GM21619 (cell line): ENCODE measurements around the gene PPM1K.

ENCODE experiments used
- ATAC-seq: cut with Tn5 transposase; IDR thresholded peaks from one replicate; pipeline ENCODE4 v1.9.1; 2021; ENCODE audit not compliant: unreplicated experiment

The PPM1K gene

DNA sequence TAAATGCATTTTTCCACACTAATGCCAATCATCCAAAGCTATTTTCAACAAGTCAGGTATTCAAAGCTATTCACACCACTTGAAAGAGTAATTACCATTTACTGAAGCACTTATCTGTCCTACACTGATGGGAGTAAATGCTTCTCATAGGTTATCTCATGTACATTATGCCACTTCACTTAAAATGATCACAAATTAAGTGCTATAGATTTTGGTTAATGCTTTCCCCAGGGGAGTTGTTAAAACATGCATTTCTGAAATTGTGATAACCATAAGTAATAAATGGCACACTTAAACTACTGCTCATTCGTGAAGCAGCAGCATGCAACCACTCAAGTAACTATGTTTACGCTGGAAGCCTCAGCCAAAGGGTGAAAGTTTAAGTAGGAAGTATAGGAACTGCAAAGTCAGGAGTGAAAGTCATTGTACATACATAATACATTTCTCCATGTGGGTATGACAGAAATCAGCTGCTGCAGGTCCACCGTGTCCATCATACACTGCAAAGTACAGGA is 6.6 kb downstream of the PPM1K start:
- no peak for ATAC-seq

DNA sequence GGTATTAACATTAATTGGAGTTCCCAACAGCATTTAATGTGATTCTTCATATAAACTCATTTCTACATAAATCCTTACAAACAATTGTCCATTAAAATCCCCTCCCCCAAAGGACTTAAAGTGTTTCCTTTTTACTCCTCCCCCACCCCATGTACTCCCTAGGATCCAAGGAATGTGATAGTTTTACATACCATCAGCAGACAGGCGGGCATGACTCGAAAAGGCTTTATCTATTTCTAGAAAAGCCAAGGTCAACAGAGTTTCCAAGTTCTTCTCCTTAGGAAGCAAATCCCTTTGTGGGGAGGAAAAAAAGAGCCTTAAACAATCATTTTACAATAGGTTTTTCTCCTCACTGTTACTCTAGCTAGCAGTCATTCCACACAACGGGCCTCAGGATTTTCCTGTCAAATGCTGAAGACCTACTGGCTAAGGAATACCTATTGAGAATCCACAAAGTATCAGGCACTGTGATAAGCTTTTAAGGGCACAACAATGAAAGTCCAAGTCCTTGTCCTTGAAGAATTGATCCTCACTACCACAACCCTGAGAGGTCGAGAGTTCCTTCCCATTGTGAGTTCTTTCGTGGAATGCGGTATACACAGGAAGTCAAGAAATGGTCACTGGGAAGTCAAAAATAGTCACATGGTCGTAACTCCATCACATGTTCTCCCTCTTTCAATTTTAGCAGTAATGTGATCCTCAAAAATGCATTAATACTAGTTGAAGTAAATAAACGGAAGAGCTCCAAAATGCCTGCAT is 7.2 kb downstream of the PPM1K start:
- no peak for ATAC-seq

DNA sequence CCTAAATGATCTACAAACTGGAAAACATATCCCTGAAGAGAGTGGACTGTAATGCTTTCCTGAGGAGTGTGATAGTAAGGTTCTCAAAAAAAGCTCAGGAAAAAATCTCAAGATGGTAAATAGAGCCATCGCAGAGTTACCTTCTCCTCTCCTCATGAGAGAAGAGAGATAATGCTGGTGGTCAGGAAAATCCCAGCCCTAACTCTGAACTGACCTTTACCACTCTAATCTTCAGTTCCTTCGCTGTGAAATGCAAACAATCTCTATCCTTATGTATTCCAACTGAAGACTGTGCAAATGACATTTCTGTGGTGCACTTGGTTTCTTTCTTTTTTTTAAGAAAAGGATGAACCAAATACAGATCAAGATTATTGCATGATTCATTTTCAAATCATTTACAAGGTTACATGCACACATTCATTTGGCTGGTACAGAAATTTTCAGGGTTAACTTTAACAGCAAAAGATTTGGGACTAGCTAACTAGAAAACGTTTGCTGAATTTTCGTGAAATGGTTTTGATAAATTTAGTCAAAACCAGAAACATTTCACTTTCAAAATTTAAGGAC is 8.3 kb downstream of the PPM1K start:
- ATAC-seq = no peak

DNA sequence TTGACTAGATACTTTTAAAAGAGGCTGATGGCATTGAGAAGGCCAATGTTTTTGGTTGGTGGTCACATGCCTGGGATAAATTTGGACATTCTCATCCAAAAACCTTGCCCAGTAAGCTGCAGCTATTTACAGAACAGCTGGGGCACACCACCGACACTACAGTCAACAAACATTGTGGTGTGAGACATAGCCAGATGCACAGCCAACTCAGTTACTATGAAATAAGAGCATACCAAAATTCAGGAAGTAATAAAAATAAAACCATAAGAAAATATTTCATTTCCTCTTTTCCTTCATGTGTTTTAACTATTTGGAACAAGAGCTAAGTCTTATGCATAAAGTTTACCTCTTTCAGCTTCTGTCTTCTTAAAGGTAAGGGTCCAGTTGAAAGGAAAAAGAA is 8.8 kb downstream of the PPM1K start:
- no peak for ATAC-seq

DNA sequence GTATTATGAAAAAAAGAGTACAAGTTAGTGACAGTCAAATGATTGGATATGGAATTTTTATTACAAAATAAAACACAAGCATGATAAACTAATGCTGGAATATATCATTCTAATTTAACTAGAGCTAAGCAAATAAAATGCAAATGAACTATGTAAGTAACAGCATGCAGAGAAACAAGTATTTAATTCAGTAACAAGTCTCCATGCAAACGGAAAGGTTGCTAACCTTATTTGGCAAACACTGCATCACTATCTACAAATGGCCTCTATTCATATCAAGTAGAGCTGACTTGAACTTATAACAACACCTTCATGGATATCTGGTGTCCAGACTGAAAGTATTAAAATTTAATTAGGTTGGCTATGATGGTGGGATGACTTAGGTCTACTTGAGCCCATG is 15.4 kb downstream of the PPM1K start:
- ATAC-seq = no peak

DNA sequence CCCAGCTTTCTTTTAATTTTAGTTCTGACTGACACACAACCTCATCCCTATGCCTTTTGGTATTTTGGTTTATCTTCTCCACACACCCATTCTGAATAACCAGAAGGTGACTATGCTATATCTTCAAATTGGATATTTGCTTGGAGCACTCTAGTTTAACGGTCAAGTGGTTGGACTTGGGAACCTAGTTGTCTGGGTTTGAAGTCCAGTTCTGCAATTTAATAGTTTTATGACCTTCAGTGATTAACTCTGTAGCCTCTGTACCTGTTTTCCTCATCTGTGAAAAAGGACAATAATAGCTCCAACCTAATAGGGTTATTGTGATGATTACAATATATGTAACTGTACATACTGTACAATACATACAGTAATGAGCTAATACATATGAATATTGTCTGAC is 20.0 kb downstream of the PPM1K start:
- ATAC-seq = no peak

DNA sequence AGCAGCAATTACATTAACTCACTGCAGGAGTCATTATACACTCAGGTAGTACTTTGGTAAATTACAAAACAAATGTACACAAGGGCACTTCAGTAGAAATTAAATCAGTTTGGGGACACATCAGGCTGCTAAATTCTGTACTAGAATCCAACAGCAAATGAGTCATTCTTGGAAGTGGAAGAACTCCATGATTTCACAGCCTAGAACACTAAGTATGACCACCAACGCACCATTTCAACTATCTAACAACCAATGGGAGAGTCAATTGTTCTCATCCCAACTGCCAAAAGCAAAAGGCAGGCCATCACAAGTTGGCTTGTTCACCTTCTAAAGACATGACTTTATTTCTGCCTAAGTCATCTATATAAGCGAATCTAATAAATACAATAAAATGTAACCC is 26.6 kb downstream of the PPM1K start:
- no peak for ATAC-seq

DNA sequence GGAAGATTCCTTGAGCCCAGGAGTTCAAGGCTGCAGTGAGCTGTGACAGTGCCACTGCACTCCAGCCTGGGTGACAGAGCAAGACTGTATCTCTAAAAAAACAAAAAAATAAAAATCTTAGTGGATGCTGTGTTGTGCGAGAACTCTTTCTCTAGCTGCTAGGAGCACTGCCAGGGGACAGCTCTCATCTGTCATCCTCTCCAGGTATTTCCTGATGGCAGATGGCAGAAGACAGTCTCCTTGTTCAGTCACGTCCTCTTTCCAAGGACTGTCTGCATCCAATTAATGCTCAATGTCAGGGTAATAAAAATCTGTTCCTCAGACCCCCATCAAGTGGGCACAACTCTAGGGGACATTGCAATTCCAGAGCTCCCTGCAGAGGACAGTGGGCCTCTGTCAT is 29.2 kb downstream of the PPM1K start:
- ATAC-seq = no peak

DNA sequence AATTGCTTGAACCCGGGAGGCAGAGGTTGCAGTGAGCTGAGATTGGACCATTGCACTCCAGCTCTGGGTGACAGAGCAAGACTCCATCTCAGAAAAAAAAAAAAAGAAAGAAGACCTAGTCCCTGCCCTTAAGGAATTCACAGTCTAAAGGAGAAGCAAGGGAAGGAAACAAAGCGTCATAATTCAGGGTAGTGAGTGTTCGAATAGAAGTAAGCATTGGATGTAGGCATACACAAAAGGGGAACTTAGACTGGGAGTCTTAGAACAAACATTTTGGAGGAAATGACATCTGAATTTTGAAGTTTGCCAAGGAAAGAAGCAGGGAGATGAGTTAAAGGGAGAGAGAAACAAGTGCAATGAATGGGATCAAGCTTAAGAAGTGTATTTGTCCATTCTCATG is 32.4 kb downstream of the PPM1K start:
- no peak for ATAC-seq

DNA sequence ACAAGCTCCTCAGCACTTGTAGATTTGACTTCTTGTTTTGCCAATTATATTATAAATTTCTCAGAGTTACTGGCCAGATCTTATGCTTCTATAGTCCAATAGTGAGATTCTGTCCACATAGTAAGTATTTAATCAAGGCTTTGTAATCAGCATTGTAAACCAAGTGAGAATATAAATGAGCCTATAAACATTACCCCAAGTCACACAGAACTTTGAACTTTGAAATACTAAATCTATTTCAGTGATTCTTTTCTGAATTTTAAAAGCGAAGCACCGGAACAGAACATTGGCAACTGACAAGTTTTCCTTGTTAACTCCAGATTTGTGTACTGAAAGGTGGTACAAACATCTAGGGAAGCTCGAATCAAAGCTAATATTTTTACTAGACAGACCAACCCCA is 37.2 kb downstream of the PPM1K start:
- no peak for ATAC-seq

DNA sequence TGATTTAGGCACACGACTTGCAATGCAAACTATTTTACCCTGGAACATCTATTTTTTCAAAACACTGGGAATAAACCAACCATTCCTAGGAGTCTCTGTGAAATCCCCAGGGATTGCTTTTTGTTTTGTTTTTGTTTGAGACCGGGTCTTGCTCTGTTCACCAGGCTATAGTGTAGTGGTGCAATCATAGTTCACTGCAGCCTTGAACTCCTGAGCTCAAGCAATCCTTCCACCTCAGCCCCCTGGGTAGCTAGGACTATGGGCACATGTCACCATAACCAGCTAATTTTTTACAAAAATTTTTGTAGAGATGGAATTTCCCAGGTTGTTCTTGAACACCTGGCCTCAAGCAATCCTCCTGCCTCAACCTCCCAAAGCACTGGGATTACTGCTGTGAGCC is 37.8 kb downstream of the PPM1K start:
- ATAC-seq = no peak

DNA sequence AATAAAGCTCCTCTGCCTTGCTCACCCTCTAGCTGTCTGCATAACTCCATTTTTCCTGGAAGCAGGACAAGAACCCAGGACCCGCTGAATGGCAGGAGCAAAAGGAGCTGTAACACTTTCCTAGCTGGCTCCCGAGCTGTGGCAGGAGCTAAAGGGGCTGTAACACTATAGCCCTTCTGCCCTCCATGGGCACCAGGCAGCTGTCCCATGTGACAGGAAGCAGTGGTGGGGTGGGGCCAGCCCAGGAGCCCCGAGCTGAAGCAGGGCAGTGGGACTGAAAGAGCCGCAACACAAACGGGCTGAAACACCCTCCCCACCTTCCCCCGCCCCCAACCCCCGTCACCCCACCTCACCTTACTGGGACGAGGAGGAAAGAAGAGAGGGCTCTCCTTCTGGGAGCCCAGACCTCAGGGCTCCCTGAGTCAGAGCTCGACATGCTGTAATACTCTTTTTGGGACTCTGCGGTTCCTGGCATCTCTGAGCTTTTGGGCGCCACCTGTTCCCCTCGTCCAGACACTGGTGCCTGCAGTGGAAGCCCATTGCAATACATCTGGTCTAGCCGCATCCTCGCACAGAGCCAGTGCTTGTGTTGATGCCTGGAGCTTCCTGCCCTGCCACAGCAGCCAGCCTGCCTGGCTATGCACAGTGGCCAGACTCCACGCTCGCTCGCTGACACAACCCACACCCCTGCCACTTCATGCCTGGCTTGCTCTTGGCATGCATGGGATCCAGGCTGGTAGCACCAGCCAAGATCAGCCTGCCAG is 39.4 kb downstream of the PPM1K start:
- ATAC-seq = no peak

DNA sequence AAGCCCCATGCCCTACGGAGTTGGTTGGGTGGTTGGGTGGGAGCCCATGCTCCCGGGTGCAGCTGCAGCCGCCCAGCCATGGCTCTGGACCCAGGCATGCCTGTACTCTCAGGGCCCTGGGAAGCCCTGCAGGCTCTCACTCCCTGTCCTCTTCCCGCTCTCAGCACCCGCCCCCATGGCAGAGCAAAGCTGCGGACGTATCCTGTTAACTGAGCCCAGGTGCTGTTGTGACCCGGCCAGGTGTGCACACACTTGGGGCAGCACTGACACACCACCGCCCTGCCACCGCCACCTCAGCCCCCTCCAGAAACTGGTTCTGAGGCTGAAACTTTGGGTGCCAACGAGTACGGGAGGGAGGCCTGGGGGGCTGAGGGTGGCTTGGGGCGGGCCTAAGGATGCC is 40.3 kb downstream of the PPM1K start:
- ATAC-seq = no peak

DNA sequence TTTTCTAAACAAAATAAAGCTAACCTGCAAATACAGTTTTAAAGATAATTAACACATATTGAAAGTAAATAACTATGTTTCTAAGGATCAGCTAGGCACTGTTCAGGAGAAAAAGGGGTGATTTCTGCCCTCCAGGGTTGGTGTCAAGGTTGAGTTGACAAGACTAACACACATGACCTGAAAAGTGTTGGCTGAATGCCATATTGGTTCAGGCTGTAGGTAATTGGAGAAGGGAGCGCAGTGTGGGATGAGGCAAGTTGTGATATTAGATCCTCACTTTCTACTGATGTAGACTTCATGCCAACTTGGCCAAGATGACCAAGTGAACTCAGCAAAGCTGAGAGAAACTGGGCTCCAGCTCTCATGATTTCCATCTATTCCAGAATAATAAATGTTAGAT is 42.2 kb downstream of the PPM1K start:
- ATAC-seq = no peak

DNA sequence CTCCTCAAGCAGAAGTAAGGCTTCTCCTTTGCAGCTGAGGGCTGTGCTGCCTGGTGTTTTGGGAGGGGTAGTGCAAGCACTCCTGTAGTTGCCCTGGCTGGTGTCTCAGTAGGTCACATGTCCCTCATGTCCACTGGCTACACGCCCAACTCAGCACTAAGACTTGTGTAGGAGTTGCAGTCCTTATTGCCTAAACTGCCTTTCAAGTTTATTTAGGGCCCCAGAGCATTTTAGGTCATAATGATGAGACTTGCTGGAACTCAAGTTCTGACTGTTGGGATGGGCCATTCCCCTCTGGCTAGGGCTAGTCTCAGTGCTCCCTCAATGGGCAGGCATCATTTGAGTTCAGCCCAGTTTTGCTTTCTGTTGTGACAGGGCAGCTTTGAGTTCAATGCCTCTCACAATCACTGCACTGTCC is 44.1 kb downstream of the PPM1K start:
- ATAC-seq = no peak

DNA sequence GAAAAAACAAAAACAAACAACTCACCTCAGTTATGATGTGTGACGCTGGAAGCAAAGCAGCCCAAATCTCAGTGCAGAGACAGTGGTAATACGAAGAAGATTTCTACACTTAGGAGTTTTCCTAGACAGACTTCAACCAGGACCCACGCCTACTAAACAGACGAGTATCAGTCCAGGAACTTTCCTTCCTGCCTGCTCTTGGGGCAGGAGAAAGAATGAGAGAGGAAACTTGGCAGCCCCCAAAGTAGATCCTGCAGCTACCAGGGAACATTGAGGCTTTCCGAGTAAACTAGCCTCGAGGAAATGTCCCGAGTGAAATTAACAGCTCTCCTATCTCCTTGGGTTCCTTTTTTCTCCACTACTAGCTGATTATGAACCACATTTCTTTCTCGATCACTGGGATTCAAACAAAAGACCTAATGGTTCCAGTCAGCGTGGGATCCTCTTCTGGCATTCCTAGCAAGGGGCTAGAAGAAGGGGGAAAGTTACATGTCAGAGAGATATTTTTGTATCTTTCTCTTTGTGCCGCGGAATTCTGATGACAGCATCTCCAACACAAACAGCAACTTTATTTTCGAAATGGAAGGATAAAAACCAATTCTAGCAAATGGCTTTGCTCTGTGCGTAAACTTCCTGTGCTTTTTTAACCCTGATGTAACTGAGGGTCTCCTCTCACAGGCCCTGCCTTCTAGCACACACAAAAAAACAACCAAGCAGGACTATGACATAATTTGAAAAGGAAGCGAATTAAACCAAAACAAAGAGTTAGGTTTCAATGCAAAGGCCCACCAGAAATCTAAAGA is 53.2 kb downstream of the PPM1K start:
- no peak for ATAC-seq

DNA sequence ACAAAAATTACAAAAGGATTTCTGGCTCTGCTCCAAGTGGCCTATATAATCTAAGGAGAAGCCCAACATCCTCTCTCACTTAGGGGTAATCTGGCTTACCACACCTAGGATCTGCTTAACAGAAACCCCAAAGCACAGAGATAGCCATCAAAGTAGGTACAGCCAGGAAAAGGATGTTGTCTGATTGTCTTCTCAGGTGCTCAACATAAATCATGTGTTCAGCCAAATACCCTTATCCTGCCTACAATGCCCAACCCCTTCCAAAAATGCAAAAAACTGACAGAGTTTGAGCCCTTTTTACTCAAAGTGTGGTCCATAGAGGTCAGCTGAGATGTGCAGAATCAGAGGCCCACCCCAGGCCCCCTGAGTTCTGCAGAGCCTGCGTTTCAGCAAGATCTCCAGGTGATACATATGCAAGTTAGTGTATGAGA is 53.9 kb downstream of the PPM1K start:
- ATAC-seq = no peak

DNA sequence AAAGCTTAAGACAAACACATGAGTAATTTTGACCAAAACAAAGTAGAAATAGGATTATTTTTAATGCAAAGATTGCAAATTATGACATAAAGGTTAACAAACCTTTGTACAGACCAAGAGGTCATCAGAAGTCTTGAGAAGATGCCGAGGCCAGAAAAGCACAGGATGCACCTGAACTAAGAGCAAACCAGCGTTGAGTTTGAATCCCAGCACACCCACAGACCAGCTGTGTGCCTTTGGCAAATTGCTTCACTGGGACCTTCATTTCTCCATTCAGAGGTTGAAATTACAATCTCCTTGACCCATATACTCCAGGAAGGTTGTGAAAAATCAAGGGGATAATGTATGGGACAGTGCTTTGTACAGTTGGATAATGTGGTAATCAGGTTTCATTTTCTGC is 56.6 kb downstream of the PPM1K start:
- no peak for ATAC-seq

DNA sequence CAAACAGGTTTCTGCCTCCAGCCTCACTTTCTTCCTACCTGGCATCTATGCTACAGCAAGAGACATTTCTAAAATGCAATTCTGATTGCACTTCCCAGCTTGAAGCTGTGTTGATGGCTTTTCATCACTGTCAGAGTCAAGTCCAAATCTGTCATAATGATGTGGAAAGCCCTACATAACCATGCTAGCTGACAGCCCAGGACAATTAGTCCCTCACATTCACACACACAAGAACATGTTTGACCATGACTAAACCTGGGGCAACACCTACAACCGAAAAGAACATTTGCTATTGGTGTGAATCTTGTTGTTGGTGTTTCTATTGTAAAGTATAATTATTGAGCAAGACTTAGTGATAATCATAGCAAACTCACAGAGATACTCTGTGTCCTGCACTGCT is 58.2 kb downstream of the PPM1K start:
- no peak for ATAC-seq

DNA sequence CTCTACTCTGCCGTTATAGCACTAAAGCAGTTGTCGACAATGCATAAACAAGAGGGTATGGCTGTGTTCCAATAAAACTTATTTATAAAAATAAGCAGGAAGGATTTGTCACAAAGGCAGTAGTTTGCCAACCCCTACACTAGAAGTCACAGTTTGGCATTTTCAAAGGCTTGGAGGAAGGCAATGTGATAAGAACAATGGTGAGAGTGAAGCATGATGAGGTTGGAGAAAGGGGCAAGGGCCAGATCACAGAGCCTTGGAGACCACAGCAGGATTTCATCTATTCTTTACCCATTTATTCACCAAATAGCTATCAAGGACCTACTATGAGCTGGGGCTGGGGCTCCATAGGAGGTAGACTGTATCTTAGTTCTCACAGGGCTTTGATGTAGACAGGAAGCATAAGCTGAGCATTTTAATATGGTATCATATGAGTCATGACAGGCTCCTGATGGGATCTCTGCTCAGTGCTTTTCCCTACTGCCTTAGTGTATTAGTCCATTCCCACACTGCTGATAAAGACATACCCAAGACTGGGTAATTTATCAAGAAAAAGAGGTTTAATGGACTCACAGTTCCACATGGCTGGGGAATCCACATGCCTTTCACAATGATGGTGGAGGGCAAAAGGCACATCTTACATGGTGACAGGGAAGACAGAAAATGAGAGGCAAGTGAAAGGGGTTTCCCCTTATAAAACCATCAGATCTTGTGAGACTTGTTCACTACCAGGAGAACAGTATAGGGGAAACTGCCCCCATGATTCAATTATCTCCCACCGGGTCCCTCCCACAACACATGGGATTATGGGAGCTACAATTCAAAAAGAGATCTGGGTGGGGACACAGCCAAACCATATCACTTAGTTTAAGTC is 58.9 kb downstream of the PPM1K start:
- no peak for ATAC-seq
